CD4-positive, alpha-beta T cell treated with Interleukin-4 for 4 hours (primary cell): ENCODE results near the gene CDH11.

Source experiments
- DNase-seq: peaks from one replicate; pipeline ENCODE4 v3.0.0-alpha.2; 2020

CDH11 gene

DNA sequence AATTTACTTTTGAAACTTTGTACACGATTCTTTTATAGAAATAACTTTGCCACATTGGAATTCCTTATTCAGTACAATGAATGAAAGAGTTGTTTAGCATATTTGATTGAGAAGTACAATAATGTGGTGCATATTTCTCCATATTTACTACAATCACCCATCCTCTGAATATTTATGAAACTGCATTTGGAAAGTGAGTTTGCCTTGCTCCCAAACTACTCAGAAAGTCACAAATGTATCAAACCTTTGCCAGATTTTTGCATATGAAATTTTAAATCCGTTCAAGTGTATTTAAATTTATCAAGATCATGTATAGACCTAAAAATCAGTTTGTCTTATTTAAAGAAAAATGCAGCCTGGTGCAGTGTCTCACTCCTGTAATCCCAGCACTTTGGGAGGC is 148.7 kb downstream of the CDH11 start:
- no peak for DNase-seq

DNA sequence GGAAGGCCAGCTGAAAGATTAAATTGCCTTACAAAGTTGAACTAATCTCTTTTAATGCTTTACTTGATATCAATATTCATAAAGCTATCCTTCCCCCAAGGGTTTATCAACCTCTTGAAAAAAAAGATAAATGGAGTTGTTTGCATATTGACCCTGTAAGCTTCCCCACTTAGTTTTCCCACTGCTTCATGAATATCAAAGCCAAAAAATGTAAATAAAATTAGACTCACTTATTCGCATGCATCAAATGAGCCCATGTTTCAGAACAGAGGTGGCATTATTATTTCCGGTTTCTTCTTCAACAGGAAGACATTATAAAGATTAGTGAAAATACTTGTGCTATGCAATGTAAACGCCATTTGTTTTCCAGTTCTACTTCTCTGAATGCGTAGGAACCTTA is 150.7 kb downstream of the CDH11 start:
- no peak for DNase-seq

DNA sequence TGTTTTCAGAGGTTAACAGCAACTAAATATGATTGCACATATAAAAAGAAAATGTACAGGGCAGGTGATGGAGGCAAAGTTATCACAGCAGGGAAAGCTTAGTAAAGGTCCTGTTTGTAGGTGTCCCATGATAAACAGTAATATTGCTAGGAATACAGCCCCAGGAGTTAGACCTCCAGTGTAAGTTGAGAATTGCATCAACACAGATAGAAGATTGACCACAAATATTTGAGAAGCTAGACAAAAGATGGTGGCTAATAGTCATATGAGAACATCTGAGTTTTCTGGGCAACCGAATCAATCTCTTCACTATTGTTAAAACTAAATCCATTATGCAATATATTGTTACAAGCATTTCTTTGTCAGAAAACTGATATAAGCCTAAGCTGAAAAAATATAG is 152.6 kb downstream of the CDH11 start:
- no peak for DNase-seq

DNA sequence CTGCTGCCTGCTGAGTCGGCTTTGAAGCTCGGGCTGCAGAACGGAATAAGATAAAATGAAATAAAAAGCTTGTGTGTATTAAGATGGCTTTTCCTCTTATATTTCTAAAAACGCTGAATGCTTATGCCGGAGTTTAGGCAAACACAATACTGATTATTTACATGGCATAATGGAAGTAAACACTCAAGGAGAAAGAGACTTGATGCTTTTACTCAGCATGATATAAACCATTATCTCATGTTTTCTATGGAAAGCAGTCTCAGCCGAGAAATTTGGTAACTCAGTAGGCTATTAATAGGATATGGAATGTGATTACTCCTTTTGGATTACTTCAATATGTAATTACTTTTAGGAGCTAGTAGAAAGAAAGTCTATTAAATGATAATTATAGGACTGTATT is 153.3 kb downstream of the CDH11 start:
- DNase-seq: no peak

DNA sequence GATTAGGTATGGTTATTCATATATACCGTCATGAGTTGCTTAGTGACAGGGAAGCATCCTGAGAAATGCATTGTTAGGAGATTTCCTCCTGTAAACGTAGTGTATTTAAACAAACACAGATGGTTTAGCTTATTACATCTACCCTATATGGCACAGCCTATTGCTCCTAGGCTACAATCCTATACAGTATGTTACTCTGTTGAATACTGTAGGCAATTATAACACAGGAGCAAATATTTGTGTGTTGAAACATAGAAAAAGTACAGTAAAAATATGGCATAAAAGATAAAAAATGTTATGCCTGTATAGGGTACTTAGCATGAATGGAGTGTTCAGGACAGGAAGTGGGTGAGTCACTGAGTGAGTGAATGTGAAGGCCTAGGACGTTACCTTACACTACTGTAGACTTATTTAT is 157.7 kb downstream of the CDH11 start:
- DNase-seq: no peak

DNA sequence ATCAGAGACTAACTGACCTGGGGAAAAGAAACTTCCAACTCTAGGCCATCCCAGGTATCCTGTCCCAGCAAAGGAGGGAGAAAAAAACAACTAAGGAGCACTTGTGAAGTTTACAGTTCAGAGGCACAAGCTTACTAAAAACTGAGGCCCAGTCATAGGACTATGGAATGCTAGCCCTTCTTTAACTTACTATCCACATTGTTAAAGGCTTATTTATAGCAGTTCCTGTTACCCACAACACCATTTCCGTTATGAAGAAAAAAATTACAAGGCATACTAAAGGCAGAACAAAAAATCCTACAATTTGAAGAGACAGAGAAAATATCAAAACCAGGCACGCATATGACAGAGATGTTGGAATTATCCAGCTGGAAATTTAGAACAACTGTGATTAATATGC is 159.1 kb downstream of the CDH11 start:
- no peak for DNase-seq

DNA sequence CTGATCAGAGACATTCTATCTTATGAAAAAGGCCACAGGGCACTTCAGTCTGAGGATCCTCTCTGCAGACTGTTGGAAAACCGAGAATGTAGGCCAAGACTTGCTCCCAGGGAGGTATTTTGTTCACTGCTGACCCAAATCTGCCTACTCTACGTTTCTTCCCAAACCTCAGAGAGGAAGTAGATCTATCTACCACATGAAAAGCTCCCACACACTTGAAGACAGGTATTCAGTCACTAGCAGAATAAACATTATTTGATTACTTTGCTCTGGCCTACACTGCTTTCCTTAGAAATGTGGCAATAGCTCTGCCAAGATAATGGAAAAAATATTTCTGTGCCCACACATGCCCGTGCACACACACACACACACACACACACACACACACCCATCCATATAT is 164.6 kb downstream of the CDH11 start:
- no peak for DNase-seq

DNA sequence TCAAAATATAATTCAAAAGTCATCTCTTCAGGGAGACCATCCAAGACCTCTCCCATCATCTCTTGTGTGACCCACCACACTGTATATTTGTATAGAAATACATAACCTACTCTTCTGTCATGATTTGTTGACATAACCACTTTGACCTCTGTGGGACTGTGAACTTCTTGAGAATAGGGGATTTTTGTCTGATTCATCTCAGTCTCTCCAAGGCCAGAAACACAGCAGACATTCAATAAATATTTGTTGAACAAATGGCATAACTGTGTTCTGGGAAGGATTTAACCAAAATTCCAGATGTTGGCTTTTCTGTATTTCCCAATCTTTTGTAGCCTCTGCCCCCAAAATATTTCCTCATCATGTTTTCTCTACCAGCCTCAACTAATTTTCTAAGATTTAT is 169.7 kb downstream of the CDH11 start:
- DNase-seq: no peak

DNA sequence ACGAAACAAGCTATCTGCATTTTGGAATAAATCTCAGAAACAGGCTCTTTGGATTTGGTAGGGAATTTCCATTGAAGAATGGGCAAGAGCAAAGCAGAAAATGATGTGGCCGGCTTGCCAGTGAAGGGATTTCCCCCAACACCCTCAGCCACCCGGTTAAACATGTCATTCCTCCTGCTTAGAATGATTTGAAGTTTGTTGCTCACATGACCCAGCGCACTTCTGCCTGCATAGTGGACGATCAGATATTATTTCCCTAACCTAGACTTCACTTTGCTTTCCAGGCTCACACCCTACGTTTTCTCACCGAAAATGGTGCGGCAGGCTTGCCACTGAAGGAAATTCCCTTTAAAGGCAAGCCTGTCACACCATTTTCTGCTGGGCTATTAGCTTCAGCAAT is 170.7 kb downstream of the CDH11 start:
- no peak for DNase-seq

DNA sequence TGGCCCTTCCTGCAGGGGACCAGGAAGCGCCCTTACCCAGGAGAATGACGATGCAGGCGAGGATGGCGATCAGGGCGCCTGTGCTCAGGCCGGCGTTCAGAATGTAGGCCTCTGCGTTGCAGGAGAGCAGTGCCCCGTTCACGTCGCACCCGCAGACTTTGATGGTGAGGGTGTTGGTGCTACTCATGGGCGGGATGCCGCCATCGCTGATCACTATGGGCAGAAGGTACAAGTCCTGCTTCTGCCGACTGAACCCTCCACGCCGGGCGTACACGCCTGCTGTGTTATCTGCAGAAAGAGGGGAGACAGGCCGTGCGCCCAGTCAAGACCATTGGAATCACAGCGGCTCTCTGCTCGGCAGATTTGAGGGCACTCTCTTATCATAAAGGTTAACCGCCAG is 171.1 kb downstream of the CDH11 start:
- DNase-seq: no peak

DNA sequence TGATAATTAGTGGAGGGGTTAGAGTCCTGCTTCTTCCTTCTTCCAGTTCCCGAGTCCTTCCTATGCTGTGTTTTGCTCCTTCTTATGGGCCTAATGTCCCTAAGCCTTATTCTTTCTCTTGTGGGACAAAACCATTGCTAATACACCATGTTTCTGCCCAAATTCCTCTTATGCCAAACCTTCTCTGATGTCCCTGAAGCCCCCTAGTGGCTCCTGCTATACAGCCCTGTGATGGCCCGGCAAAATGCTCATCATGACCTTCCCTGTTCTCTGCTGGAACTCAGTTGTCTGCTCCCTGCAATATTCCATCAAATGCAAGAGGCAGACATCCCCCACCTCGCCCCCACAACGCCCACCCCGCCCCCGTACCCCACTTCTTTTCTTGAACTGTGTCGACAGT is 171.6 kb downstream of the CDH11 start:
- no peak for DNase-seq

DNA sequence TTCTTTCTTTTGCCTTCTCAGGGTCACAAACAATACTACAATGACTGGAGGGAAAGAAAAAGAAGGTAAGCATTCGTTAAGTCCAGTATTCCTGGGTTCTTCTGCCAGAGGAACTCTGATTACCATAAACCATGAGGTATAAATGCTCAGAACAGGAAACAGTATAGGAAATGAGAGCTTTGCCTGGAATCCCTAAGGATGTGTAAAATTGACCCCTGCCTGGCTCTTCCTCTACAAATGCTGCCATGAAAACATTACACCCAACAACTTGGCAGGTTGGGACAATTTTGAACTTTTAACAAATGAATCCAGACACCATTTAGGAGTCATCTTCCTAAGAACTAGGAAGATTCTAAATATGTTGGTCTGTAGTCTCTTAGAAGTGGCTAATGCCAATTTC is 173.8 kb downstream of the CDH11 start:
- DNase-seq: no peak

DNA sequence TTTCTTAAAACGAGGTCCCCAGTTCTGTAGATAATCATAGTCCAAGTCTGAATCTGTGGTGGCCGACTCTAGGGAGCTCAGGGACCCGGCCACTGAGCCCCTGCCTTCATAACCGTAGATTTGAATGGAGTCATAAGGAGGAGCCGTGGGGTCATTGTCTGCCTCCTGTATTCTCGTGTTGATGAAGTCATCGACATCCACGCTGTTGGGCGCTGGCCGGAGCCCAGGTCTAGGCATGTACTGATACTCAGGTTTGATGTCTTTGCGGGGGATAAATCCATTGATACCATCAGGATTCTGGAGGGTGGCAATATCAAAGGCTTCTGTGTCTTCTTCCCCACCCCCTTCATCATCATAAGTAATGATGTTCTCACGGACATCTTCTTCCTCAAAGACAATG is 174.2 kb downstream of the CDH11 start:
- DNase-seq: no peak

DNA sequence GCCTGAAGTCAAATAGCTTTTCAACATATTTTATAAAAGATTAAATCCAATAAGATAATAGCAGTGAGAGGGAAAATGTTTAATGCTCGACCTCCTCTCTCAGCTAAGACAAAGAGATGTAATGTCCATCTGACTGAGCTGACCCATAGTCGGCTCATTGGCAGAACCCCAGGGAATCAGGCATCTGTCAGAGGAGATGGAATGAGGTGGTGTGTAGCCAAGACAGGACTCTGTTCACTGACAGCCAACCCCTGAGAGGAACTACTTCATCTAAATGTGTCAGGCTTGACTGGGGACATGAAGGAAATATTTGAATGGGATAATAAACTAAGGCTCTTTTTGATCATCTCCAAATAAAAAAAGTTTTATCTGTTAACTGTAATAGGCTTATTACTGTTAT is 188.0 kb downstream of the CDH11 start:
- no peak for DNase-seq

DNA sequence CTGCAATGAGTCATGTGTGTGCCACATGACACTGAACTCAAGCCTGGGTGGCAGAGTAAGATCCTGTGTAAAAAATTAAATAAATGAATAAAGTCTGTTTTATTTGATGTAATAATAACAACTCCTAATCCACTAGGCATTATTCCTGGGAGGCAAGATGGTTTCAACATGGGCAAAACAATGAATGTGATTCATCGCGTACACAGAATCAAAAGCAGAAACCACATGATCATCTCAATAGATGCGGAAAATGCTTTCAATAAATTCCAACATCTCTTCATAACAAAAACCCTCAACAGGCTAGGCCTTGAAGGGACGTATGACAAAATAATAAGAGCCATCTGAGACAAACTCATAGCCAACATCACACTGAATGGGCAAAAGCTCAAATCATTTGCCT is 195.4 kb downstream of the CDH11 start:
- DNase-seq: no peak

DNA sequence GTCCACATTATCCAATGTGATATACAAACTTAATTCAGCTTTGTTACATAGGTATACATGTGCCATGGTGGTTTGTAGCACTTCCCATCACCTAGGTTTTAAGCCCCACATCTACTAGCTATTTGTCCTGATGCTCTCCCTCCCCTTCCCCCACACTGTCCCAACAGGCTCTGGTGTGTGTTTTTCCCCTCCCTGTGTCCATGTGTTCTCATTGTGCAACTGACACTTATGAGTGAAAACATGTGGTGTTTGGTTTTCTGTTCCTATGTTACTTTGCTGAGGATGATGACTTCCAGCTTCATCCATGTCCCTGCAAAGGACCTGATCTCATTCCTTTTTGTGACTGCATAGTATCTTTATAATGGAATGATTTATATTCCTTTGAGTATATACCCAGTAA is 196.7 kb downstream of the CDH11 start:
- DNase-seq: no peak

DNA sequence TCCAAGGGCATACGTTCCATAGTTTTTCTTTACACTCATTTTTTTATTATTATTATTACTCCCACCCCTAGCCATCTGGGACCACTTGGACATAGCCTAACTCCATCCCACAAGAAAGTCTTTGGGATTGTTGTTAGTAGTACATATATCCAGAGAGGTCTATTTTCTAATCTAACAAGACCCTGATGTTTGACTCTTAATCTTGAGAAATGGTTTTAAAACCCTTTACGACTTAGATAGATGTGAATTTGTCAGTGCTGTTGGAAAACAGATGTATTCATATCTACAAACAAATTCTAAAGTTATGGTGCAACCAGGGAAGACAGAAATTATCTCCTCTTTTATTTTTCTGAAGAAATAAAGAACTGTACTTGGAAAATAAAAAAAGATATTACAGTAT is 197.8 kb downstream of the CDH11 start:
- DNase-seq: no peak

DNA sequence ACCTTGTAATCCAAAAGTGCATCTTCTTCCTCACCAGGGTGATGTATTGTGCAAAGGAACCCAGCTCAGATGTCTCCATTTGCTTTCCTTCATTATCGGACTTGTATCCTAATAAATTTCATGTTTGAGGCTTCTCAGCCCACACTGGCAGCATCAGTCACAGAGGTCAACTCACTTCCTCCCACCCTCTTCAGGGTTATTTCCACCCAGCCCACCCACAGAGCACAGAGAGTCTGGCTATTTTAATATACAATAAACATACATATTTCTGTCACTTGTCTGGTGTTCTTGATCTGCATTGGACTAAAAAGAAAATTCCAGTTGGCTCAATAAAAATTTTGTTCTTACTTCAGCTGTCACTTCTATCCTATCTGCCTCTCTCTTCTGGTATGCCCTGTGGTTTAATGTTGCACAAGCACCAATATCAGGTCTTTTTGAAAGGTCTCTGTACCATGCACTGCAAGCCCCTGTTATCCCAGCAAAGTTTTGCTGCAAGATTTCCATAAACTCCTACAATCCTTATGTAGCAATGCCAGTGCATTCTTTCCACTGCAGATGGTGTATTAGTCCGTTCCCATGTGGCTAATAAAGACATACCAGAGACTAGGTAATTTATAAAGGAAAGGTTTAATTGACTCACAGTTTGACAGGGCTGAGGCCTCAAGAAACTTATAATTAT is 201.8 kb downstream of the CDH11 start:
- no peak for DNase-seq

DNA sequence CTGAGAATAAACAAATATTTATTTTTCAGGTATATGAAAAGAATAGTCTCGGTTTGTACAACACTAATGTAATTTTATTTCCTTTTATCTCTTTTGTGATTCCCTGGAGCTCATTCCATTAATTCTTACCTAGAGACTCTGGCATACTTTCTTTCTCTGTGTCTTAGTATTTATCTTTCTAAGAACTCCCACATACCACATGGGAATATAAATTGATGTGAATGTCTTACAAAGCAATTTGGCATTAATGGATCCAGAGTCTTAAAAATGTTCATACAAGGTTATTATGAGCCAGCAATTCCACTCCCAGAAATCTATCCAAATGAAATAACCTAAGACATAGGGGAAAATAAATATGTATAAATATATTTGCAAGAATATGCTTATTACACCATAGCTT is 202.7 kb downstream of the CDH11 start:
- DNase-seq: no peak

DNA sequence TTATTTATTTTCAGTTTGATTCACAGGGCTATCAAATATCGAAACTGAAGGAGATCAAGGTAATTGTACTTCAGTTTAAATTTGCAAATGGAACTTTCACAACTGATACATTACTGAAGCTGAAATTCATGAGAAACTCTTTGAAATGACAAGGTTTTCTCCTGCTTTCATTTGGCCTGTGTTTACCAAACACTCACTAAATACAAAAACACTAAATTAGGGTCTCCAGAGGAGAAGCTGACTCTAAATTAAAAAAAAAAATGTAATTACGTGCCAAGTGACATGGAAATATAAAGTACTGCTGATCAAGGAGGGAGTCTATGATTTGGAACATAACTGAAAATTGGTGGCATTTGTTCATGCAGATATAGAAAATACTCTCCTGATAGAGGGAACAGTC is 205.8 kb downstream of the CDH11 start:
- no peak for DNase-seq

DNA sequence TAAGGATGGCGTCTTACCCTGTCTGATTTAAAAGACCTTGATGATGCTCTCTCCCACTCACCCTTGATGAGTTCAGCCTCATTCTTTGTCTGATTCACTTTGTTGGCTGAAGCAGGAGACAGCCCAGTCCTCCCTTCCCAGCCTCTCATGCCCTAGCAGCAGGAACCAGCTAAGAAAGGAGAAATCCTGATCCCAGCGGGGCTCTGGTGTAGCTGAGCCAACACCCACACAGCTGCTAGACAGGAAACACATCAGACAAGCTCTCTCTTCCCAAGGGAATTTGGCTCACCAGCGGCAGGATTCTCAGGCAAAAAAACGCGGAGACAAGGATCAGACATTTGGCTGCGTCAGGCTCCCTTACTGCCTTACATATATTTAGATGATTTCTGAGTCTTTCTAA is 211.5 kb downstream of the CDH11 start:
- DNase-seq: no peak

DNA sequence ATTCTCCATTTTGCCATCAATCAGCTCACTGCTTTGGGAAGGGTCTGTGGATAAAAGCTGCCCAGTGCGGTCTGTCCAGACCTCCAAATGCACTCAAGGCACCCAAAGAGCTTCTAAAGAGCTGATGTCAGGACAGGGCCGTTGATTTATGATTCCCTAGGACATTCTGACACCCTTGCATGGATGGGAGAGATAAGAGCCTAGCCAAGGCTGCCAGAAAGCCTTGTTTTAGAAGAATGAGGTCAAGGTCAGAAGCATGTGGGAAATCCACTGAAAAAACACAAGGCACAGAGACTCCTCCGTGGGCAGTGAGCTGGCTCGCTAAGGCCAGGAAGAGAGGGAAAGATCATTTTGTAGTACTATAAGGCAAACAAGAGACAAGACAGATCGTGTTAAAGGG is 214.0 kb downstream of the CDH11 start:
- DNase-seq: no peak

DNA sequence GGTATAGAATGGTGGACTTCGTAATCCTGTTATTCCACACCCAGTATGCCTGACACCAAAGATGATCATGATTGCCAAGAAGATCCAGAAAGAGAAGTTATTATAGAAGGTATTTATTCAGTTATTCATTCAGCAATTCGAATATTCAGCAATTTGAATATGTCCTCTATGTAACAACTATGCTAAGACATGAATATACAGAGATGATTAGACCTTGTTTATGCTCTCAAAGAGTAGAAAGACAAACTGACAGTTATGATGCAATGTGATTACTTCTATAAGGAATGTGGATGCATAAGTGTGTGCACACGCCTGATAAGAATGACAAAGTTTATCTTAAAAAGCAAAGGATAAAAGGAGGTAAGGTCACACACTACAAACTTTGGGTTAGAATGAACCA is 218.1 kb downstream of the CDH11 start:
- DNase-seq: no peak

DNA sequence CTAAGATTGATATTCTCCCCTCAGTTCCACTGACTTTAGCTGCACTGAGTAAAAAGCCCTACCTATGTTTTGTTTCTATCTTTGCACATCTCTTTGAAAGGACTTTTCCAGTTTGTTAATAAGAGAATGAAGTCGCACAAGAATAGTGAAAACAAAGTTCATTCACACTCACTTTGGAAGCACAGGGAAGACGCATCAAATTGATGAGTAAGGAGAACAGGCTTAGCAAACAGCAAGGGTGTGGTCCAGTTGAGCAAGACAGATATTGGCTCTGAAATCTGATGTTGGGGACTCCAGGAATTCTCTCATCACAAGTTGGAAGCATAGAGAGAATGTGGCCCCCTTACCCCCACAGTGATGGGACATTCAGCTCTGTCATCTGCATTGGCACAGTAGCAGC is 221.3 kb downstream of the CDH11 start:
- DNase-seq: no peak

DNA sequence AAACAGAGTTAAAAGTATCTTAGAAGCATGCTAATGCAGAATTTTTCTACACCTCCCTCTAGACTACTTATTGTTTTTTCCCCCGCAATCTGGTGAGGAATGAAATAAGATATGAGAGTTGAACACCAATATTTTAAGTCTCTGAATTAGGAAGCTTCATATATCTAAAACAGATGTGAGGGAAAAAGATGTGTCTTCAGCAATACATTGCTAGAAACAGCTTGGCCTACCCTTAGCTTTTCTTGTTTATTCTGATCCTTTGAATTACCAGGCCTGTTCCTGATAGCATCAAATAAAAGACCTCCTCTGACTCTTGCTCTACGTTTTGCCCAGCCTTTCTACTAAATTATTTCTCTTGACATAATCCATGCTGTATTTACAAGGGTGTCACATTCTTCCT is 221.8 kb downstream of the CDH11 start:
- no peak for DNase-seq

DNA sequence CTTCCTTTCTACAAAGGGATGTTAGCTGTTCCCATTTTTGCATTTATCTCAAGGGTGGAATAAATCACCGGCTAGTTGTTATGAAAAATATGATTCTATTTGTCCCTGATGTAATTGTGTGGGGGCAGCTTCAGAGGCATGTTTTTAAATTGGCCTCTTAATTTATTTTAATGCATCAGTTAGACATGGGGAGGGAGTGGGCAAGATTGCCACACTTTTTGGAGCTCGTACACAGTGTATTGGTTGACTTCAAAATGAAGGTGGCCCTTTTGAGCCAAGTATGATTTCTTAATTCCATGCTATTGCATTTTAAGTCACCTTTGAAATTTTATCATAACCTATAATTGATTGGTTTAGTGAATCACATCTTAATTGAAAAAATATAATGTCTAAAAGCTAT is 223.7 kb downstream of the CDH11 start:
- DNase-seq: no peak
